Measurements from ENCODE around the gene TTC7B.
A peak's percentile ranks its signal among the peaks of the same experiment; 100 is the strongest.

Gene TTC7B

DNA sequence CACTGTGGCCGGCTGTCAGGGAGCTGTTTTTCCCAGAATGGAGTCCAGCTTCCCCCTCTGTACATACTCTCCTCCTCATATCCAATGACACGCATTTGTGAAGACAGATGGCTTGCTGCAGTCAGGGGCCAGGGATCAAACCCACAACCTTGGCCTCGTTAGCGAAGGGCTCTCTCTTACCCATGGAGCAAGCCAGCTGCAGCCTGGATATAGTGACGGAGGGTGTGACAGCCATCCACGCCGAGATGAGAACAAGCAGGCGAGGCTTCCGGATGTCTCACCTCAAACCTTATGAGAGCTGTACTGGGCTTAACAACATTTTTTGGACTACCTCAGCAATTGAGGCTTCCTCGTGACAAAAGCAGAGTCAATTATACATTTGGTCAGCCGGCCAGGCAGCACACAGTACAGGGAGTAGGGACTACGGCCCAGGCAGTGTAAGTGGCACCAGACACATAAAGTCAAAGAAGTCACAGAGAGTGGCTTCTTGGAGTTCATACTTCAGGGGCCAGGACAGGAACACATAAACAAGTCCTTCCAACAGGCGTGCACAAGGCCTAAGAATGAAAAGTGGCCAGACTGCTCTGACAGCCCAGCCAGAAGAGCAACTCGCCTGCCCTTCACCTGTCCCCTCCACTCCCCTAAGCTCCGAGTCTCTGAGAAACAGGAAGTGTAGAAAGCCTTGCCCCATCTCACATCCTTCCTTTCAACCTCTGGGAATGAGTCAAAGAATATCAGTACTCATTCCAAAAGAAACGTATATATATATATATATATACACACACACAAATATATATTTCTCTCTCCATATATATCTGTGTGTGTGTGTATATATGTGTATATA, 115.1 kb downstream of the TTC7B start:
- TF ChIP-seq, protein P1, sequence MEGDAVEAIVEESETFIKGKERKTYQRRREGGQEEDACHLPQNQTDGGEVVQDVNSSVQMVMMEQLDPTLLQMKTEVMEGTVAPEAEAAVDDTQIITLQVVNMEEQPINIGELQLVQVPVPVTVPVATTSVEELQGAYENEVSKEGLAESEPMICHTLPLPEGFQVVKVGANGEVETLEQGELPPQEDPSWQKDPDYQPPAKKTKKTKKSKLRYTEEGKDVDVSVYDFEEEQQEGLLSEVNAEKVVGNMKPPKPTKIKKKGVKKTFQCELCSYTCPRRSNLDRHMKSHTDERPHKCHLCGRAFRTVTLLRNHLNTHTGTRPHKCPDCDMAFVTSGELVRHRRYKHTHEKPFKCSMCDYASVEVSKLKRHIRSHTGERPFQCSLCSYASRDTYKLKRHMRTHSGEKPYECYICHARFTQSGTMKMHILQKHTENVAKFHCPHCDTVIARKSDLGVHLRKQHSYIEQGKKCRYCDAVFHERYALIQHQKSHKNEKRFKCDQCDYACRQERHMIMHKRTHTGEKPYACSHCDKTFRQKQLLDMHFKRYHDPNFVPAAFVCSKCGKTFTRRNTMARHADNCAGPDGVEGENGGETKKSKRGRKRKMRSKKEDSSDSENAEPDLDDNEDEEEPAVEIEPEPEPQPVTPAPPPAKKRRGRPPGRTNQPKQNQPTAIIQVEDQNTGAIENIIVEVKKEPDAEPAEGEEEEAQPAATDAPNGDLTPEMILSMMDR (IDR thresholded peaks at IDR 0.05; ENCODE audit: poor library complexity, severe bottlenecking) = no peak
- Histone ChIP-seq H3K36me3 (ENCODE audit: low read depth) (no peaks in the 10 kb centered on the region), H3K4me3 (ENCODE audit: severe bottlenecking) (no peak overlapping the region), H3K9me3 (ENCODE audit: severe bottlenecking) (no peaks in the 10 kb centered on the region), H3K27me3 (ENCODE audit: insufficient read depth, poor library complexity, severe bottlenecking) (no peaks in the 10 kb centered on the region), H3K4me1 (ENCODE audit: insufficient read depth, poor library complexity, severe bottlenecking) (no peaks in the 10 kb centered on the region), H3K27ac (ENCODE audit: poor library complexity, severe bottlenecking) (no peak overlapping the region)
- DNase-seq (ENCODE audit: low spot score) (no peak), ATAC-seq (ENCODE audit: low read depth) (no peak)

- no peak overlapping the region for H3K4me3 ChIP-seq (ENCODE audit: severe bottlenecking)
- TF ChIP-seq, protein P1 (IDR thresholded peaks at IDR 0.05; ENCODE audit: poor library complexity, severe bottlenecking) = no peak
- ATAC-seq (ENCODE audit: low read depth) = no peak
- no peak overlapping the region for H3K27ac ChIP-seq (ENCODE audit: poor library complexity, severe bottlenecking)
- H3K9me3 ChIP-seq (ENCODE audit: severe bottlenecking) = no peaks in the 10 kb centered on the region
- no peaks in the 10 kb centered on the region for H3K4me1 ChIP-seq (ENCODE audit: insufficient read depth, poor library complexity, severe bottlenecking)
- no peak for DNase-seq (ENCODE audit: low spot score)
- no peaks in the 10 kb centered on the region for H3K36me3 ChIP-seq (ENCODE audit: low read depth)
- H3K27me3 ChIP-seq (ENCODE audit: insufficient read depth, poor library complexity, severe bottlenecking) = no peaks in the 10 kb centered on the region
Measured at GRCh38 chr14:90699016-90699415, 117.2 kb downstream of the TTC7B start.

DNA sequence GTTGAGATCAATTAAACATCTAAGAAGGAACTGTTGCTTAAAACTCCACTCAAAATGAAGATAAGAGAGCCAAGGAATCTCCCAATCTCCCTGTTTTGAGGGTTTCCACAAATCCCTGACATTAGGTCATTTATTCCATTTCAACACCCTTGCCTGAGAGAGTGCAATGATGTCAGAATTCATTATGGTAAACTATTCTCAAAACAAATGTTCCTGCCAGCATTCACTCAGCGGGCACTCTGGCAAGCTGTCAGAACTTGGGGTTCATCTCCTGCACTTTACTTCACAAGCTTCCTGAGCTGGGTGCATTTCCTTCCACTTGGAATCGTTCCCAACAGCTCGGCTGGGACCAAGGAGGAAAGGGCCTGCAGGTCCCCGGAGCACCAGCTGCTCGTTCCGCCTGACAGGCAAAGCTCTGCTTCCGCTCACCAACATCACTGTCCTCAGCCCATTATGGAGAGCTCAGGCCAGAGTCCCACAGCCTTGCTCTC, 117.8 kb downstream of the TTC7B start:
- Histone ChIP-seq H3K4me1 (ENCODE audit: insufficient read depth, poor library complexity, severe bottlenecking) (no peaks in the 10 kb centered on the region), H3K4me3 (ENCODE audit: severe bottlenecking) (no peak overlapping the region), H3K27ac (ENCODE audit: poor library complexity, severe bottlenecking) (no peak overlapping the region), H3K36me3 (ENCODE audit: low read depth) (no peaks in the 10 kb centered on the region), H3K9me3 (ENCODE audit: severe bottlenecking) (no peaks in the 10 kb centered on the region), H3K27me3 (ENCODE audit: insufficient read depth, poor library complexity, severe bottlenecking) (no peaks in the 10 kb centered on the region)
- TF ChIP-seq, protein P1 (IDR thresholded peaks at IDR 0.05; ENCODE audit: poor library complexity, severe bottlenecking) = no peak
- no peak for DNase-seq (ENCODE audit: low spot score)
- ATAC-seq (ENCODE audit: low read depth) = no peak

DNA sequence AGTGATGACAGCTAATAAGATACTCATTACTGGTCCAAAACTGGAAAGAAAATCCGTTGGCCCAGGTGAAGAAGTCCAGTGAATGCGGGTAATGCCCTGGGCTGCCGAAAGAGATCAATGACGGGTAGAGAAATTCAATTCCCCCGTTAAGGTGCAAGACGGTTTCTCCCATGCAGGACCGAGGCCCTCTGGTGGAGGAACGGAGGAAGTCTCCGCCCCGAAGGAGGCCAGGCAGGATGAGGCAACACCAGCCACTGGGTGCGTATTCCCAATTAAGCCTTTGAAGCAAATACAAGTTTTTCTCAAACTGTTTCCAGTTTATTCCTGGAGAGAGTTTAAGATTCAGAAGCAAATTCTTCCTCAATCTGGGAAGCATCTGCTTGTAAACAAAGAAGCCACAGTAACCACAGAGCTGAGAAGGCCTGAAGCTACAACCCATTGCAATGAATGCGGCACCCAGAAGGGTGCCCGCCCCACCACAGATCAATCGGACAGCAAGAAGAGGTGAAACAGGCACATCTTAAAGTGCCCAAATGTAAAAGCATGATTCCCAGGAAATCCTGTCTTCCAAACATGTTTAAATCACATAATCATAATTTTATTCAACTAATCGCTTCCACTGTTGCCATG, 118.5 kb downstream of the TTC7B start:
- H3K9me3 ChIP-seq (ENCODE audit: severe bottlenecking) = no peaks in the 10 kb centered on the region
- H3K27me3 ChIP-seq (ENCODE audit: insufficient read depth, poor library complexity, severe bottlenecking) = no peaks in the 10 kb centered on the region
- no peak for DNase-seq (ENCODE audit: low spot score)
- ATAC-seq (ENCODE audit: low read depth) = peak; percentile 90
- no peak overlapping the region for H3K27ac ChIP-seq (ENCODE audit: poor library complexity, severe bottlenecking)
- H3K4me1 ChIP-seq (ENCODE audit: insufficient read depth, poor library complexity, severe bottlenecking) = no peaks in the 10 kb centered on the region
- TF ChIP-seq, protein P1 (IDR thresholded peaks at IDR 0.05; ENCODE audit: poor library complexity, severe bottlenecking) = peak; percentile 99
- no peaks in the 10 kb centered on the region for H3K36me3 ChIP-seq (ENCODE audit: low read depth)
- no peak overlapping the region for H3K4me3 ChIP-seq (ENCODE audit: severe bottlenecking)

Data from RWPE2 (cell line).